GM19238 (cell line): ENCODE results near the gene DNAJC18.
"Not testable (repeated sequence)": the region's sequence is repeated elsewhere in the genome, so short reads cannot be mapped to it uniquely, and the experiment has no call there.

Source experiments
- DNase-seq: peaks from one replicate; pipeline ENCODE4 v3.0.0; 2011; ENCODE audit warnings: low spot score; ENCODE audit not compliant: insufficient read length

Gene DNAJC18

DNA sequence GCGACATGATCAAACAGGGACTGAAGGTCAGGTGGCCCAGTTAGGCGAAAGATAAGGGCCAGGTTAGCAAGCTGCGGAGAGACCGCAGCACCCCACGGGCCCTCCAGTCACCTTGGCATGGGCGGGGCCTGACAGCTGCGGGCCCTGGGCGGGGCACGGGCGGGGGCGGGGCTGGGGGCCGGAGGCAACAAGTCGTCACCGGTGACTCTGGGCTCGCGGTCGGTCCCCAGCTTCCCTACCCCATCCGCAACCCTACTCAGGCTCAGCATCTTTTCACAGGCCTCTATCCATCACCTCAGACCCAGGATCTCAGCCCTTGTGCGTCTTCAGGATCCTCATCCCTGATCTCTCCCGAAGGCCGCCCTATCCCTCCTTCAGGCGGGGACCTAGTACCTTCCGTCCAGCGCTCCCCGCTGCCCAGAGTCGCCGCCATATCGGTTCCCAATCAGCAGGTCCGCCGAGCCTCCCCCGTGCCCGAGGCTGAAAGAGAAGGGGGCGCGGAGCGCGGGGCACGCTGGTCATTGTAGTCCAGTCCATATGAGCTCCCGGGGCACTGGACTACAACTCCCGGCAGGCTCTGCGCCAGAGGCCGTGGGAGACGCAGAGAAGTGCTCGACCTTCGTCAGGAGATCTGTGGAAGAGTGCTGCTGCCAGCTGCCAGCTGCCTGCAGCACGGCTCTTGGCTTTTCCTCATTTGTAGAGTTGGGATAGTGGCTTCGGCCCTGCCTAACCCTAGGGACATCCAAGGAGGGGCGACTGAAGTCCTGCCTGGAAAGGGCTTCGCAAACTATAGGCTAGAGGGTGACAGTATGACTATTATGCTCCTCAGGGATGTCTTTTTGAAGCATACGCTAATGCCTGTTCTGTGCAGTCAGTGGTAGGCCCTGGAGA is at the start of gene DNAJC18:
Gene DNAJC18 (minus strand): TSS at position 513 of the 891 bp plus-strand sequence. CDS start 80 bp downstream, at position 433.
- peak; percentile 84 for DNase-seq

DNA sequence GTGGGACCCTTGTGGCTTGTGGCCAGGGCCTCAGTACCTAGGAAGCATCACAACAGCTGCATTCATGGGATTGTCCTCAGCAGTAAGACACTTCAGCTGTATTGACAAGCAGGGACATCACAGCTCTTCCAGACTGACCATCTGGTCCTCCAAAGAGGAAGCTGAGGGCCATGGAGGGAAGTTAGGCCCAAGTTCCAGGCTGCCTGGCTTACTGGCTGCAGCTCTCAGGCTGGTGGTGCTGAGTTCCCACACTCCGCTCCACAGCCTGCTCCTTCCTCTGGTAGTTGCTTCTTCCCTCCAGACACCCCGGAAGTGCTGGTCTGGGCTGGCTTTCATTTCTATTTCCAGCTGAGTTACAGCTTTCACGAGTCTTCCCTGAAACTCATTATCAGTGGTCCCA is 48.9 kb upstream of the DNAJC18 start:
- DNase-seq: no peak

DNA sequence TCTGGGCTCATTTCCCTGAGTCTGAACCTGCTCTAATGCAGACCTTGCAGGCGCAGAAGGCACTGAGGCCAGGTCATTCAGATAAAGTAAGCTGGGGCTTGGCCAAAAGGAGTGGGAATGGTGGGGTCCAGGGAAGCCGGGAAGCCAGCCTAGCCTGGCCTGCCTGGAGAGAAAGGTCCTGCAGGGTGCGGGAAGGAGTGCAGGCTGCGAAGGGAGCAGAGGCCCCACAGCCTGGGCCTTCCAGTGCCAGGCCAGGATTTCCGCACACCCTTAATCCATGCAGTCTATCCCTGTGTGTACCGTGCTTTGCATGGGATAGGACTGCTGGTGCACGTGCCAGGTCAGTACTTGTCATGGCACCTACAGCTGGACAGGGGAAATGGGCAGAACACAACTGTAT is 46.9 kb upstream of the DNAJC18 start:
- no peak for DNase-seq

DNA sequence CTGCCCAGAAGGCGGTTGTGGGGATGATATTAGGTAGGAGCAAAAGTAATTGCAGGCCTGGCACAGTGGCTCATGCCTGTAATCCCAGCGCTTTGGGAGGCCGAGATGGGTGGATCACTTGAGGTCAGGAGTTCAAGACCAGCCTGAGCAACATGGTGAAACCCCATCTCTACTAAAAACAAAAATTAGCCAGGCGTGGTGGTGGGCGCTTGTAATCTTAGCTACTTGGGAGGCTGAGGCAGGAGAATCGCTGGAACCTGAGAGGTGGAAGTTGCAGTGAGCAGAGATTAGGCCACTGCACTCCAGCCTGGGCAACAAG is 43.5 kb upstream of the DNAJC18 start:
- DNase-seq: not testable (repeated sequence)

DNA sequence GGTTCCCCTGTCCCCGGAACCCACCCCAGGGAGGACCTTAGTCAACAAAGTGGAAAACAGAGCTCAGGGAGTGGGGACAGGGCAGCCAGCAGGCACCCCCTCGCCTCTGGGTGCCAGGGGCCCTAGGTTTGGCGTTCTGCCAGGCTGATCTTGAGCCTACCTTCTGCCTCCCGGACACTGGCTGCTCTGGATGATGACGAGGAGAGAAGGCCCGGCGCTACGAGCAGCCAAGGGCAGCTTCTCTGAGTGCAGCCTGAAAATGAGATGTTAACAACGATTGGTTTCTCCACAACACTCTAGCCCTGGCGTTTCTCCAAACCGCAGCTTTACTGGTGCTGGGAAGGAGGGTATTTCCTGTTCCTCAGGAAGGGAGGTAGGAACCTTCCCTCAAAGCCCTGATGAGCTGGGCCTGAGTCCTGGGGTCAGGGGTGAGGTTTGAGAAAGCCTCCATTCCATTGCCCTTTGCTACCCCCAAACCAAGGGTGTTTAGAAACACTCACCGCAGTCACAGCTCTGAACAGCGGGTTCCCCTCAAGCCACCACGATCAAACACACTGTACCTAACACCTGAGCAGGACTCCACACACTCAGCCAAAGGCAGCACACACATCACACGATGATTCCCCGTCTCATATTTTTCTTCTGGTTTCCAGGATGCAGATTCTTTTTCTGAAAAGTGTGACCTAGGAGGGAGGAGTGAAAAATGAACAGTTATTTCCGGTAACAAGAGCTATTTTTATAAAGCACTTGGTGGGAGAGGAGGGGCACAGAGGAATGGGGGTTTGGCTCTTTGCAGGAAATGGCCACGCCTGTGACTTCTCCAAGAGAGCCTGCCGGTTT is 42.9 kb upstream of the DNAJC18 start, which contains the start of gene STING1:
Gene STING1 (minus strand): TSS at position 709 of the 840 bp plus-strand sequence. CDS start 1,054 bp downstream, outside the sequence.
- peak; percentile 40 for DNase-seq

DNA sequence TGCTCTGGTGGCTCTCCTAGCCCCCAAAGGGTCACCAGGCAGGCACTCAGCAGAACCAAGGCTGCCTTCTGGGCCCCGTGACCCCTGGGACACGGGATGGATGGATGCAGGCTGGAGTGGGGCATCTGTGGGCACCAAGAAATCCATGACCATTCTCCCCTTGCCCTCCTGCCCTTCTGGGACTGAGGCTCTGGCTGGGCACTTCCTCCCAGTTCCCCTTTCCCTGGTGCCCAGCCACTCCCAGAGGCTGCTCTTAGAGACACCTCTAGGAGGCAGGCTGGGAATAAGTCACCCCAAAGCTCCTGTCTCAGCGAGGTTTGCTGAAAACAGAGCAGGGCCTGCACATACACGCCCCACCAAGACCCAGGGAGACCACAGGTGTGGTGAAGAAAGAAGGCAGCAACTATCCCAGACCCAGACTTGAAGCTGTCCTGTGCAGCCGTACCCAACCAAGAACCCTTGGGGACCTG is 42.3 kb upstream of the DNAJC18 start:
- DNase-seq: no peak

DNA sequence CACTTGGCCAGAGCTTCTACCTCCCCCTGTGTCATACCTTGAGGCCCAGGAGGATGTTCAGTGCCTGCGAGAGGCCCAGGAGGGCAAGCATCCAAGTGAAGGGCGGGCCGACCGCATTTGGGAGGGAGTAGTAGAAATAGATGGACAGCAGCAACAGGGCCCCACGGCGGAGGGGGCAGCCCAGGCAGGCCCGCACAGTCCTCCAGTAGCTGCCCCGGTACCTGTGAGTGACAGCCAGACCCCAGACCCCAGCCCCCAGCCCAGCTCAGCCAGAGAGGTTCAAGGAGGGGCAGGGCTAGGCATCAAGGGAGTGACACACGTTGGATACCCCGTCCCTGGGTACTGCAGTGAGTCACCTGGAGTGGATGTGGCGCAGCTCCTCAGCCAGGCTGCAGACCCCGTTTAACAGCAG is 41.8 kb upstream of the DNAJC18 start:
- no peak for DNase-seq

DNA sequence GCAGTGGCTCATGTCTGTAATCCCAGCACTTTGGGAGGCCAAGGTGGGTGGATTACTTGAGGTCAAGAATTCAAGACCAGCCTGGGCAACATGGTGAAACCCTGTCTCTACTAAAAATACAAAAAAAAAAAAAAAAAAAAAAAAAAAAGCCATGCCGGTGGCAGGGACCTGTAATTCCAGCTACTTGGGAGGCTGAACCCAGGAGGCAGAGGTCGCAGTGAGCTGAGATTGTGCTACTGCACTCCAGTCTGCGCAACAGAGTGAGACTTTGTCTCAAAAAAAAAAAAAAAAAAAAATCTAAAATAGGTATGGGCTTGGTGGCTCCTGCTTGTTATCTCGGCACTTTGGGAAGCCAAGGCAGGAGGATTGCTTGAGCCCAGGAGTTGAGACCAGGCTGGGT is 40.4 kb upstream of the DNAJC18 start:
- DNase-seq: not testable (repeated sequence)

DNA sequence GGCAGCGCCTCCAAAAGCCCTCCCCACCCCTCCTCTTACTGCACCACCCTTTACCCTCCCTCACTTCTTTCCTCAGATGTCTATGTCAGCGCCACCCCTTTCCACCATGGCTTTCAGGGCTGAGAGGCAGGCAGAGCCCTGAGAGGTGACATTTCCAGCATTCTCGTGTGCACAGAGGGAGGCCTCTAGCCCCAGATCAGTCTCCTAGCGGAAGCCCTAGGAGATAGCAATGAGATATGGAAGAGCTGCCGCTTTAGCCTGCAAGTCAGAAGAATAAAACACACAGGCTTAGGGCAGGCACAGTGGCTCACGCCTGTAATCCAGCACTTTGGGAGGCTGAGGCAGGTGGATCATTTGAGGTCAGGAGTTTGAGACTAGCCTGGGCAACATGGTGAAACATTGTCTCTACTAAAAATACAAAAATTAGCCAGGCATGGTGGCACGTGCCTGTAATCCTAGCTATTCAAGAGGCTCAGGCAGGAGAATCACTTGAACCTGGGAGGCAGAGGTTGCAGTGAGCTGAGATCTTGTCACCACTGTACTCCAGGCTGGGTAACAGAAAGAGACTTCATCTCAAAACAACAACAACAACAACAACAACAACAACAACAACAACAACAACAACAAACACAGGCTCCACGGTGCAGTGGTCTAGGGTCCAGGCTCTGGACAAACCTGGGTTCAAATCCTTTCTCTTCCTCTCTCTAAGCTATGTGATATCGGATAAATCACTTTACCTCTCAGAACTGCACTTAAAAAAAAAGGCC is 39.5 kb upstream of the DNAJC18 start:
- not testable (repeated sequence) for DNase-seq

DNA sequence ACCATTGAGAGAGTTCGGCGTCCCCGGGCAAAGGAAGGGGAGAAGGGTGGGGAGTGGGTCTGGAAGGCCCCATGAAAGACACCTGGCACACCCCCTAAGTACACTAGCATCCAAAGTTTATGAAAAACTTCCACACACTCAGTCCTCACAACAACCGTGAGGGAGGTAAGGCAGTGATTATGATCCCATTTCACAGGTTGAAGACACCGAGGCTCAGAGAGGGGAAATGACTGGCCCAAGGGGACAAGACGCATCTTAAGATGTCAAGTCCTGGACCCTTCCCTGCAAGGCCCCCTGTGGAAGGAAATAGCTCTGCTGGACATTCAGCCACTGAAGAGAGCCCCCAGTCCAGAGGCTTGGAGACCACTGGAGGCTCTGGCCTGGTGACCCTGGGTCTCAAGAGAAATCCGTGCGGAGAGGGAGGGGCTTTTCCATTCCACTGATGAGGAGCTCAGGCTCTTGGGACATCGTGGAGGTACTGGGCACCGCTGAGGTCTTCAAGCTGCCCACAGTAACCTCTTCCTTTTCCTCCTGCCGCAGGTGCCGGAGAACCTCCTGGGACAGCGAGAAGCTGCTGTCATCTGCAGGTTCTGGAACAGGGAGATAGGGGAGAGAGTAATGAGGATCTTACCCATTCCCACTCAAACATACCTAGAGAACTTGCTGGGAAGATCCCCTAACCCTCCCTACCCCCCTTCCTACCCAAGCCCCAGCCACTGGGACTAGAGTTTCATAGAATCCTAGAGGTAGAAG is 36.7 kb upstream of the DNAJC18 start:
- no peak for DNase-seq

DNA sequence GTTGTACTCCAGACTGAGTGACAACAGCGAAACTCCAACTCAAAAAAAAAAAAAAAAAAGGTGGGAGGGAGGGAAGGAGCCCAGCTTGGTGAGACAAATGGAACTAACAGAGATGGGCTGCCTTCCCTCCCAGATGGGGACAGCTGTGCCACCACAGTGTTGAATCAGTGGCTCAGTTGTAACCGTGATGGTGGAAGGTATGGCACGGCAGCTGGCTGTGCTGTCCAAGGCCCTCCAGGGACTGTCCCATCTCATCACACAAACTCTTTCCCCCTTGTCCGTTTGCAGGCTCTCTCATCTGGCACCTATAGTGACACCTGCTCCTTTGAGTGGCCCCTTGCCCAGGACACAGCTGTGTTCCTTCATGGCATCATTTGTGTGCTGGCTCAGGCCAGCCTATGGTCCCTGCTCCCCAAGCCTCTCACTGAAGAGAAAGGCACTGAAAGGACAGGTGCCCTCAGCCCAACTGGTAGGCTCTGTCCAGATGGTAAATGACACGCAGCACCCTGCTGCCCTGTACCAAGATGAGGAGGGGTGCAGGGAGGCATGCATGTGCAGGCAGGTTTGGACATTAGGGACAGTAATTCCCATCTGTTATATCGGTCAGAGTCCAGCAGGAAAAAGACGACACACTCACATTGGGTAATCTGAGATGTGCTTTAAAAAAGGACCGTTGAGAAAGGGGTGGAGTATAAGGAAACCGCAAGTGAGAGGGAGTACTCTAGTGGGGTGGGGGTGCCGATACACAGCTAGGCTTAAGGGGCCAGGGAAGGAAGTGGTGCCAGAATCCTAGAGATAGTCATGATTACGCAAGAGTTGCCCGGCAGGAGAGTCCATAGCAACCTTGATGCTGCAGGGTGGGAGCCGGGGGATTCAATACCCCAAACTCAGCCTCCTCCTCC is 35.8 kb upstream of the DNAJC18 start:
- no peak for DNase-seq

DNA sequence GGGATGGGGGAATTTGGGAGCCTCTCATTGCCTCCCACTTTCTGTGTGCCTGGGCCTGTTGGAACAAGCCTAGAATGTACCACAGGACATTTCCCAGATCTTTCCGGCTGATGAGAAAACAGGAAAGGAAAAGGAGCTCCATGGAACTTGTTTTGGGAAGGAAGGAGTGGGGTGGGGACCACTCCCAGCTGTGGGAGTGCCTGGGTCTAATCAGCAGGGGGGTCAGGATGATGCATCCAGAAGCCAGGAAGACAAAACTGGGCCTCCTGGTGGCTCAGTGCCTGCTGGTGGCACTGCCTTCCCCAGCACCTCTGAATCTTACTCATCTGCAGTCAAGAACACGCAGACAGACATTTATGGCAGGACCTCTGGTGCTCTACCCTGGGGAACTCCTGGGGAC is 34.2 kb upstream of the DNAJC18 start:
- DNase-seq: no peak

DNA sequence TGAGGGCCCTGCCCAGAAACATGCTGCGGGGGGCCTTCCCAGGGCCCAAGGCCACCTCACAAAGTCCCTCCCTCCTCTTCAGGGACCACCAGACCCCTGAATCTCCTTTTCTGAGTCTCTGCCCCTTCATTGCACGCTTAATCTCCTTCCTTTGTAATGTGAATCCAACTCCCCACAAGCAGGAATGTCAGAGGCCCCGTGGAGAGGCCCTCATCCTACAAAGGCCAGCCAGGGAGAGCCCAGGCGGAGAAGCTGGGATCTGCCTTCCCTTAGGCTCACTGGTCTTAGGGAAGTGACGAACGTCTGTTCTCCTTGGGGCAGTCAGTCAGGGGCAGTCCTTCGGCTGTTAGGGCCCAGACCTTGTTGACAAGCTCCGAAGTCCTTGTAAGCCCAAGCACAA is 33.8 kb upstream of the DNAJC18 start:
- DNase-seq: no peak

DNA sequence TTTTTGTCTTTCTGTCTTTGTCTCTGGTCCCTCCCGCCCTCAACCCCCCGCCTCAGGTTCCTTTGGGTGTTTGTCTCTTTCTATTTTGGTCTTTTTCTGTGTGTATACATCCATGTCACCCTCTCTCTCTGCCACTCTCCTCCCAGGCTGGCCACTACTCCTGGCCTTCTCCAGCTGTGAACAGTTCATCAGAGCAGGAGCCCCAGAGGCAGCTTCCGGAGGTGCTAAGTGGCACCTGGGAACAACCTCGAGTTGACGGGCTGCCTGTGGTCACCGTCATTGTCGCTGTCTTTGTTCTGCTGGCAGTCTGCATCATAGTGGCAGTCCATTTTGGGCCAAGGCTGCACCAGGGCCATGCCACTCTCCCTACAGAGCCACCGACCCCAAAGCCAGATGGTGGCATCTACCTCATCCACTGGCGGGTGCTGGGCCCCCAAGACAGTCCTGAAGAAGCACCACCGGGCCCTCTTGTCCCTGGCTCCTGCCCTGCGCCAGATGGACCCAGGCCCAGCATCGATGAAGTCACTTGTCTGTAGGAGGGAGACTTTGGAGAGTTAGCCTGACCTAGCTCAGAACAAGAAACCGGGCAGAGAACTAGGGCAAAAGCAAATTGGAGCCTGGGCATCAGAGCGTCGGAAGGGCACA is 33.2 kb upstream of the DNAJC18 start:
- no peak for DNase-seq

DNA sequence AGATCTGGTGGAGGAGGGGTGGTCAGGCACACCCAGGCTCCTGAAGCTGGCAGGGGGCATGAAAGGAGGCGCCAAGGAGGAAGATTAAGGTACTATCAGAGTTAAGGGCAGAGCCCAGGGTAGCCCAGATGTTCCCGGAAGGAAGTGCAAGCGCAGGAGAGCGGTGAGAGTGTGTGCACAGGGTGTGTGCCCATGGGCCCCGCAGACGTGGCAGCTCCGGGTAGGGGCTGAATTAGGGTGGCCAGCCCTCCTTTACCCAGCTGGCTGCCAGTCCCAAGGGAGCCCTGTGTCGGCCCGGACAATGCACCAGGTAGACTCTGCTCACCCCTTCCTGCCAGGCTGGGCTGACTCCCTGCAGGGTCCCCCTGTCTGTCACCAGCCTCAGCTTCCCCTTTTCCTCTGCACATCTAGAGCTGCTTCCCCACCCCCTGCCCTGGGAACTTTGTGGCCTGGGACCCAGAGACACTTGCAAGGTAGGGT is 31.5 kb upstream of the DNAJC18 start, which contains the start of gene SMIM33:
Gene SMIM33 (plus strand): TSS at position 184 of the 480 bp plus-strand sequence. CDS start 118 bp downstream, at position 302.
- no peak for DNase-seq

DNA sequence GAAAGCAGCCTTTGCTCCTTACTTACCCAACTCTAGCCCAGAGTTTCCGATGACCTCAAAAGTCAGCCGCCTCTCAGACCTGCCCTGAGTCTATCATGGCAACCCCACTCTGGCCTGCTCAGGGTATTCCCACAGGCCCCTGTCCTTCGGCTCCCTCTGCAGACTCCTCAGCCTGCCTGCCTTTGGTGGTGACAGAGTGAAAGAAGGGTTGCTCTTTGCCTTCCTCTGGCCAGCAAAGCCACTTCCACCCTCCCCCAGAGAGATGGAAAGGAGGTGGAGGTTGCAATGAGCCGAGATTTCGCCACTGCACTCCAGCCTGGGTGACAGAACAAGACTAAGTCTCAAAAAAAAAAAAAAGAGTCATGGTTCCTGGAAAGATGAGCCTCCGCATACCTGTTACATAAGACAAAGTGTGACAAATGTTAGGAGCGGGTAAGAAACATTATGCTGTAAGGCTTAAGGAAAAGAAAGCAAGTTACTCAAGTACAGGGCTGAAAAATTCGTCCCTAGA is 29.2 kb upstream of the DNAJC18 start:
- no peak for DNase-seq

DNA sequence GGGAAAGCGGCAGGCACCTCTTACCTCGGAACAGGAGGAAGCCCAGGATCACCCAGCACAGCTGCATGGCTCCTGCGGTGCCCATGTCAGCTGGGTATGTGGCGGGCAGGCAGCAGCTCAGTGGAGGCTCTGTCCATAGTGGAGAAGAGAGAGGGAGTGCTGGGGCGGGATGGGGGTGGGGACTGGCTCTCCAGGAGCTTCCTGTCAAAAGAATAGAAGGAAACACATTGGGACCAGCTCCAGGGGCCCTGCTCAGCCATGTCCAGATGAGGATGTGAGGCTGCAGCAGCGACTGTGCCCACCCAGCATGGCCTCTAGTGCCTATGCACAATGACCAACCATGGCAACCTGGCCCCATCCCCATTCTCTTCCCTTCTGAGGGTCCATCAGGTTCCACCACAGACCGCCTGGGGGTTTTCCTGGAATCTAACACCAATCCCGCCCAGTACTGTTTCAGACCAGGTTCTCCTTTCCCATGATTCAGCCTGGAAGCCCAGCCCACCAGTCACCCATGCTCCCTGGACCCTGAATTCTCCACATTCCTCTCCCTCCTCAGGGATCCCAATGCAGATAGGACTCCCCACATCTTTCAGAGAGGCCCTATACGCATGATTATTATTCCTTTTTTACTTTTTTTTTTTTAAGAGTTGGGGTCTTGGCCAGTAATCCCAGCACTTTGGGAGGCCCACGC is 23.4 kb upstream of the DNAJC18 start, which contains the start of gene ECSCR:
Gene ECSCR (minus strand): TSS at position 158 of the 691 bp plus-strand sequence. CDS start 73 bp downstream, at position 85.
- DNase-seq: no peak

DNA sequence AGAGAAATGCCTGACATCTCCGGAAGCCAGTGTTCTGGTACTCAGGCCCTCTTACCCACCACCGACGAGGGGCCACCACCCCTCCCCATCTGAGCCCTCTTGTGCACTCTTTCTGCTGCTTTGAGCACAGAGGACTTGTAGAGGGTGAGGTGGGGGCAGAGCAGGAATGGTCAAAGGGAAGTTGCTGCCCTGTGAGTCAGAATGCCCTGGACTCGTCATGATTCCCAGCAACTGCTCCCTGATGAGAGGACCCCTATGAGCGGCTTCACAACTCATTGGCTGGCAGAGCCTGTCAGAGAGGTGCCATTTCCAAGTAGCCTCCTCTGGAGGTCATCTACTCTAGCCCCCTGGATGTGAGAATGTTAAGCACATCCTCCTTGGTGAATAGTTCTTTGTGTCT is 22.4 kb upstream of the DNAJC18 start:
- DNase-seq: no peak
